H54 (cell line): ENCODE results near the gene LRIG3.
"Not testable (repeated sequence)": the region's sequence is repeated elsewhere in the genome, so short reads cannot be mapped to it uniquely, and the experiment has no call there.

Source experiments
- DNase-seq: peaks from one replicate; pipeline ENCODE4 v3.0.0; 2011; ENCODE audit warnings: low spot score, mixed read lengths; ENCODE audit not compliant: insufficient read length
- FAIRE-seq: peaks from 3 replicates; lab custom pipeline; 2011; peaks lifted over from hg19 to GRCh38; lab: Jason Lieb, UNC
- POLR2A ChIP-seq: IDR thresholded peaks from 2 replicates; pipeline ENCODE4 v1.6.1; 2011; ENCODE audit warnings: low read depth, mild to moderate bottlenecking, low read length

LRIG3 gene

DNA sequence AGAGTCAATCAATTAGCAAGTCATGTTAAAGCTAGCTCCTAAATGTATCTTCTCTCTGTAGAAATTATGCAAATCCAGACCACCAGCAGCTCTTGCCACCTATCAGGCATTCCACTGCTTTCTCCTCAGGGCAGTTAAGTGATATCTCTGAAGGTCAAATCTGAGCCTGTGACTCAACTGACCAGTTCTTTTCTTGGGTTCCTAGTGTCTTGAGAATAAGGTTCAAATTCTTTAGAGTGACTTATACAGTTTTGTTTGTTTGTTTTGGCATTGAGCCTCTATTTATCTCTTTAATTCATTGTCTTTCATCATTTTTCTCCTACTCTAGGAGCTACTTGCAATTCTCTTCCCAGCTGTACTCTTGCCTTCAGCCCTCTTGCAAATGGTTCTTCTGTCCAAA, 2.5 kb upstream of the LRIG3 start:
- no peak for DNase-seq
- peak; percentile 6 for FAIRE-seq
- no peak for TF ChIP-seq POLR2A

DNA sequence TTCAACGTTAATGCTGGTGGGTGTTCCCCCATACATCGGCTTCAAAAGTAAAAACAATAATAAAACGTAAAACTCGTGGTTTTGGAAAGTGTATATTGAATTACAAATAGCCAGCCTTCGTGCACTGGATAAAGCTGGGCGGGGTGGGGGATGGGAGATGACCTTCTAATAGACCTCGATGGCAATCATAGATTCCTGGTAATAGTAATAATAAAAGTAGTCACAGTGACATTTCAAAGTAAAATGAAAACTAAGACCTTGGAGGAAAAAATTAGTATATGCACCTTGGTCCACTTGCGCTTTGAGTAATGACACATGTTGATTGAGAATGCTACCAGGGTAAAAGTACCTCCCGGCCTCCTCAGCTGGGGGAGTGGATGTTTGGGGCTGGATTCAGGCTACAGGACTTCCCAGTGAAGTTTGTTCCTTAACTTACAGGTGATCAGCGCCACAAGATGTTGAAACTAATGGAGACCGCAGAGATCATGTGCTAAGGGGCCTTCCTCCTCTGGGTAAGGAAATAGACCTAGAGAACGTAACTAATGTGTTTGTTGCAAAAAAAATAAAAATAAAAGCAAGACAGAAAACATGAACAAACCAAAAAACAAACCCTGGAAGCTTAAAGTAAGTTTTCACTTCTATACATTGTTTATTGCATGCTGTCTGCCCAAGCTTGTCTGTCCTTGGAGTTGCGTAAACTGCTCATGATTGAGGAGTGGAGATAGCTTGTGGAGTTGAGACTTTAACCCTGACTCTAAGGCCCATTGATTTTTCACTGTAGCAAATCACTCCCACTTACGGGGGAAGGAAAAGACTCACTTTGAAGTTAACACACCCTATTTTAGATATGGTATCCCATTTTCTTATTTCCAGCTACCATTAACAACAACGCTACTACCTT, 907 bp upstream of the LRIG3 start:
- TF ChIP-seq POLR2A: no peak
- DNase-seq (no peak), FAIRE-seq (peak; percentile 55)

GRCh38 chr12:58919231-58920101, 838 bp downstream of the LRIG3 start:
- FAIRE-seq: peak; percentile 71
- no peak for TF ChIP-seq POLR2A
- peak; percentile 9 for DNase-seq

GRCh38 chr12:58918469-58918844, 1.8 kb downstream of the LRIG3 start:
- peak; percentile 68 for FAIRE-seq
- no peak for TF ChIP-seq POLR2A
- DNase-seq: no peak

- FAIRE-seq: peak; percentile 87
Measured at GRCh38 chr12:58917699-58918468, 2.4 kb downstream of the LRIG3 start.

DNA sequence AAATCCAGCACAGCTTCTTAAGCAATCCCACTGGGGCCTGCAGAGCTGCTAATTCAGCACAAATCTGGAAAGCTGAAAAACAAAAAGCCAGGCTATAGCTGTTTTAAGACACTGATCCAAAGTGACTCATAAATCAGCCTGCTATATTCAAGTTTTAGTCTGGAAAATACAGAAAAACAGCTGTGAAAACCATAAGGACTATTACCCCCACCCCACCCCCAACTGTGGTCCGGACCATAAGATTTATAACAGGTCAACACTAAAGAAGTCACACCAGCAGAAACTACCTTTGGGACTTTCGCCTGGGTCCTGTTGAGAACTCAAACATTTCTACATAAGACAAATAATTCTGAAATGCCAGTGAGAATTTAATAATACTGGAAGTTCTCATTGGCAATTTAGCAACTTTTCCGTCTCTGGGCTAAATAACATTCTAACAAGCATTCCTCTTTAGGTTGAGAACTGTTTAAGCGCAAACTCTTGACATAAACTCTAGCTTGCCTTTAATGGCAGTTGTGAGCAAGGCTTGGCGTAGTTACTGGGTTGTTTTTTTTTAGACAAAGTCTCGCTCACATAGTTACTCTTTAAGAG, 3.3 kb downstream of the LRIG3 start:
- DNase-seq (no peak), FAIRE-seq (peak; percentile 53)
- TF ChIP-seq POLR2A: no peak

More at GRCh38 chr12:58917699-58918468, 2.4 kb downstream of the LRIG3 start:
- no peak for TF ChIP-seq POLR2A
- no peak for DNase-seq

DNA sequence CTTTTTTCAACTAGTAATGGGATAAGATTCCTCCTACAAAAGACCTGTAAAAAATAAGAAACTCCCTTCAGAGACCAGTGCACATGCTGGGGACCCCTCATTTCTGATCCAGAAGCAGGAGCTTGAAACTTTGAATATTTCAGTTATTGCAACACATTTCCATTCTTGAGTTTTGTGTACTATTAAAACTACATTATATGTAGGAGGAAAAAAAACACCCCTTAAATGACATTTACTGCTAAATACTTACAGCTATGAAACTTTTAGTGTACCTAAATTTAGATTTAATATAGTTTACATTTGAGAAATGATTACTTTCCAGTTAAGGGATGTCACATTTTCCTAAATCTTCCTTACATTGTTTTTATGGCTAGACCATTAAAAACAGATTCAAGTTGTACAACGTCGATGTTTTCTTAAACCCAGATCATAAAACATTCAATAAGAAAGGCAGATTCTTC, 4.1 kb downstream of the LRIG3 start:
- DNase-seq (no peak), FAIRE-seq (peak; percentile 23)
- no peak for TF ChIP-seq POLR2A

- TF ChIP-seq POLR2A: no peak
- FAIRE-seq: peak; percentile 48
- DNase-seq: no peak
Measured at GRCh38 chr12:58915634-58916033, 4.7 kb downstream of the LRIG3 start.

GRCh38 chr12:58915037-58915436, 5.3 kb downstream of the LRIG3 start:
- TF ChIP-seq POLR2A: no peak
- no peak for FAIRE-seq
- no peak for DNase-seq

DNA sequence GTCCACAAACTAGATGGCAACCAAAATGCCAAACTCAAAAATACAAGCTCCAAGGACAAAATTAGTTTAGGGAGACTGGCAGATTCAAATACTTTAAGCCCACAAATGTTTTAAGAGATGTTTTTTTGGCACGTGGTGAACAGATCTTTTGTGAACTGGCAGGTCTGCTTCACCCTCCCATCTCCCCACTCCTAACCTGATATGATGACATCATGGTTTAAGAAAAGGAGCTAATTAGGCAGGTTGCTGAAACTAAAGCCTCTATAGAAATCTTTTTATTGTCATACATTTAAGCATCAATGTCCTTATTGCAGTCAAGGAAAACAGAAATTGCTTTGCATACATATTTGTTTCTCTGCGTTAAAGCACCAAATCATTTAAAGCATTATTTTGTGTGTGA, 5.8 kb downstream of the LRIG3 start:
- peak; percentile 43 for FAIRE-seq
- no peak for DNase-seq
- no peak for TF ChIP-seq POLR2A

GRCh38 chr12:58907391-58907790, 12.9 kb downstream of the LRIG3 start:
- TF ChIP-seq POLR2A: no peak
- FAIRE-seq (no peak), DNase-seq (no peak)

GRCh38 chr12:58906917-58907316, 13.4 kb downstream of the LRIG3 start:
- no peak for DNase-seq
- TF ChIP-seq POLR2A: no peak
- no peak for FAIRE-seq

GRCh38 chr12:58905422-58905821, 14.9 kb downstream of the LRIG3 start:
- FAIRE-seq (no peak), DNase-seq (no peak)
- no peak for TF ChIP-seq POLR2A

DNA sequence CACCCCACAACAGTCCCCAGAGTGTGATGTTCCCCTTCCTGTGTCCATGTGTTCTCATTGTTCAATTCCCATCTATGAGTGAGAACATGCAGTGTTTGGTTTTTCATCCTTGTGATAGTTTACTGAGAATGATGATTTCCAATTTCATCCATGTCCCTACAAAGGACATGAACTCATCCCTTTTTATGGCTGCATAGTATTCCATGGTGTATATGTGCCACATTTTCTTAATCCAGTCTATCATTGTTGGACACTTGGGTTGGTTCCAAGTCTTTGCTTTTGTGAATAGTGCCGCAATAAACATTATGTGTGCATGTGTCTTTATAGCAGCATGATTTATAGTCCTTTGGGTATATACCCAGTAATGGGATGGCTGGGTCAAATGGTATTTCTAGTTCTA, 17.6 kb downstream of the LRIG3 start:
- FAIRE-seq, DNase-seq: not testable (repeated sequence)
